Activated naive CD8-positive, alpha-beta T cell treated with anti-CD3 and anti-CD28 coated beads, Interleukin-2, amount 50 U/mL, for 24 hours (primary cell): Measurements from ENCODE around the gene CREBBP.
"Not testable (repeated sequence)": the region's sequence is repeated elsewhere in the genome, so short reads cannot be mapped to it uniquely, and the experiment has no call there.

Experiments
- ATAC-seq: fragments of 150-1000 bp; cut with Tn5 transposase; one replicate; pipeline ENCODE4 v1.10.0; 2021
- DNase-seq: peaks from one replicate; pipeline ENCODE4 v3.0.0; 2021
- H3K27ac Mint-ChIP-seq: one replicate; pipeline ENCODE4 v1.8.0; 2021; ENCODE audit warnings: mild to moderate bottlenecking, mixed read lengths
- H3K27me3 Mint-ChIP-seq: one replicate; pipeline ENCODE4 v1.8.0; 2021; ENCODE audit warnings: mixed read lengths
- H3K36me3 Mint-ChIP-seq: one replicate; pipeline ENCODE4 v1.8.0; 2021; ENCODE audit warnings: low read depth, mixed read lengths
- H3K4me1 Mint-ChIP-seq: one replicate; pipeline ENCODE4 v1.8.0; 2021; ENCODE audit warnings: mixed read lengths
- H3K4me3 Mint-ChIP-seq: one replicate; pipeline ENCODE4 v1.8.0; 2021; ENCODE audit warnings: mild to moderate bottlenecking, moderate library complexity, mixed read lengths
- H3K9me3 Mint-ChIP-seq: one replicate; pipeline ENCODE4 v1.8.0; 2021; ENCODE audit warnings: mixed read lengths

CREBBP gene

DNA sequence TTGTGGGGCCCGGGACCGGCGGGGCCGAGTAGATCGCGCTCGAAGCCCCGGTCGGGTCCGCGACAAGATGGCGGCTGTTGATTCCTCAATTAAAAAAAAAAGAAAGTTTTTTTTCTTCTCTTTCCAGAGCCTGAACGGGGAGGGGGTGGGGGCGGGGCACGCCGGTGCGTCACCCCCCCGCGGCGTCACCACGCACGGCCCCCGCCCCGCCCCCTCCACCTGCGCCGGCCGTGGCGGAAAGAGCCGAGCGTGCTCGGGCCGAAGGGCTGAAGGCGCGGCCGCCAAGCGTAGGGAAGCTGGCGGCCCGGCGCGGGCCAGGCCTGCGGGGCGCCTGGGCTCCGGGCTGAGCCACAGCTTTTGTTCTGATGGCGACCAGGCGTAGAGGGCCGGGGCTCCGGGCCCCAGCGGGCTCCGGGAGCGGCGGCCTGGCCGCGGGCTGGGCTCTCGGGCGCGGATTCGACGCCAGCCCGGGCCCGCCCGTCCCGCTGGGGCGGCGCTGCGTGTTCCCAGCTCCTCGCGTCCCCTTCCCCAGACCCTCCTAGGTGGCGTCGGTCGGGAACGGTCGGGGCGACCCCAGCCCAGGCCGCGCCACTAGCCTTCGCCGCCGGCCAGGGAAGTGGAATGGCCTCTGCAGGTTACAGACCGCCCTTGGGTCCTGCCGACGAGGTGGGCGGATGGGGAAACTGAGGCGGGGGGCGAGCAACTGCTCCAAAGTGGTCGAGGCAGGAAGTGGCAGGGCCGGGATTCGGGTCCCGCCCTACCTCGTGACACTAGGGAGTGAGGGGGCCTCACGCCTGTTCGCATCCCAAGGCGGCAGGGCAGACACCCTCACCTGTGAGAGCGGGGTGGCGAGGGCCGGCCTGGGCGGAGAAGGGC, at the start of gene CREBBP:
TSS of gene CREBBP (minus strand) at position 91 of the 876 bp plus-strand sequence. CDS start 797 bp downstream, outside the sequence.
- ATAC-seq (peak; percentile 87), DNase-seq (peak; percentile 84)
- Mint-ChIP-seq H3K36me3 (peaks cover 16% of the 10 kb centered on the region), H3K4me3 (peak within 1 kb of the TSS; percentile 92), H3K27ac (peak within 1 kb of the TSS; percentile 74), H3K4me1 (peaks cover 36% of the 10 kb centered on the region), H3K27me3 (peaks cover 1% of the 10 kb centered on the region), H3K9me3 (no peaks in the 10 kb centered on the region)

DNA sequence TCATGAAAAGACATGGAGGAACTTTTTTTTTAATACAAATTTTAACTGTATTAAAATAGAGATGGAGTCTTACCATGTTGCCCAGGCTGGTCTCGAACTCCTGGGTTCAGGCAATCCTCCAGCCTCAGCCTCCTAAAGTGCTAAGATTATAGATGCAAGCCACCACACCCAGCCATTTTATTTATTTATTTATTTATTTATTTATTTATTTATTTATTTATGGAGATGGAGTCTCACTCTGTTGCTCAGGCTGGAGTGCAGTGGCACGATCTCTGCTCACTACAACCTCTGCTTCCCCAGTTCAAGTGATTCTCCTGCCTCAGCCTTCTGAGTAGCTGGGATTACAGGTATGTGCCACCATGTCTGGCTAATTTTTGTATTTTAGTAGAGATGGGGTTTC, 46.6 kb upstream of the CREBBP start:
- not testable (repeated sequence) for DNase-seq, H3K4me3 Mint-ChIP-seq, ATAC-seq, H3K4me1 Mint-ChIP-seq, H3K27ac Mint-ChIP-seq, H3K36me3 Mint-ChIP-seq, H3K27me3 Mint-ChIP-seq, H3K9me3 Mint-ChIP-seq

DNA sequence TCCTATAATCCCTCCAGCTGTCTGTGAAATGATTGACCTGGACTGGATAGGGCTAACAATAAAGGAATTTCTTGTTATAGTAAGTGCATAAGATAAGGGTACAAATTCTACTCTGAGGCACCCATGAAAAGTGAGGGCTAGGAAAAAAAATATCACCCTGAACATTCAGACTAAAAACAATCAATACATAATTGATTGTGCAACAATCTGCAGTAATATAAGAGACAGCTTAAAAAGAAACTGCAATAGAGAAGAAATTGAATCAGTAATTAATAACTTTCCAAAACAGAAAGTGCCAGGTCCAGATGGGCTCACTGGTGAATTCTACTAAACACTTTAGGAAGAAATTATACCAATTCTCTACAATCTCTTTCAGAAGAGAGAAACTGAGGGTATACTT, 44.2 kb upstream of the CREBBP start:
- ATAC-seq (no peak), DNase-seq (no peak)
- Mint-ChIP-seq H3K9me3 (no peaks in the 10 kb centered on the region), H3K4me1 (no peaks in the 10 kb centered on the region), H3K36me3 (no peaks in the 10 kb centered on the region), H3K27me3 (peaks cover 14% of the 10 kb centered on the region), H3K4me3 (no peak overlapping the region), H3K27ac (no peak overlapping the region)

DNA sequence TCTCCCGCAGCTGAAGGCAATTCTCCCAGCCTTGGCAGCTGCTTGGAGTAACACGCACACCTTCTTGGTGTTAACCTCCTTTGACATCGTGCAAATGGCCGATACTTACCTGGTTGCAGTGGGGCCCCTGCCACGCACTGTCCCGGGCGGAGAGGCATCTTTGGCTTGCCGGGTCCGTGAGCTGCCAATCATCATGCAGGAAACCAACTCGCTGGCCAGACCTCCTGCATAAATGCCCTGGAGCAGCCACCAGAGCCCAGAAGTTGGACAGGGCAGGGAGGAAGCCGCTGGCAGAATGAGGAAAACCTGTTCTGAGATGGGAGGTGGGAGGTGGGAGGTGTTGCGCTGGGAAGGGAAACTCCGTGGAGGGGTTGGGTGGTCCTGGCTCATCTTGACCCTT, 41.7 kb upstream of the CREBBP start:
- no peak overlapping the region for H3K4me3 Mint-ChIP-seq
- no peaks in the 10 kb centered on the region for H3K4me1 Mint-ChIP-seq
- peaks cover 18% of the 10 kb centered on the region for H3K27me3 Mint-ChIP-seq
- no peak for ATAC-seq
- no peak overlapping the region for H3K27ac Mint-ChIP-seq
- H3K36me3 Mint-ChIP-seq: peaks cover 3% of the 10 kb centered on the region
- no peak for DNase-seq
- H3K9me3 Mint-ChIP-seq: peaks cover 10% of the 10 kb centered on the region

DNA sequence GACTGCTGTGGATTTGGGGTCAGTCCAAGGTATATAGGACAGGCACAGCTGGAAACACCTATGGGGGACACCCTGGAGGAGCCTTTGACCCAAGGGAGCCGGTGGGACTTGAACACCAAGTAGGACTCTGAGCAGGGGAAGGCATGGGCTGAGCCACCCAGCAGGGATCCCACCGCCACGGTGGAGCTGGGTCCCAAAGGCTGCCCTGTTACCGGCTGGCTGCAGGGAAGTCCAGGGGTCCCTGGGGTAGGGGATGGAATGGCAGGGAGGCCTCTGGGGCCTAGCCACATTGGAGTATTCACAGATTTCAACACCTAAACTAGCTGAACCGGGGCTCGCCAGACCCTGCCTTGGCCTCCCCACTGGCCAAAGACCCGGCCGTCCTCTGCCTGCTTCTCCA, 39.7 kb upstream of the CREBBP start:
- no peak for DNase-seq

DNA sequence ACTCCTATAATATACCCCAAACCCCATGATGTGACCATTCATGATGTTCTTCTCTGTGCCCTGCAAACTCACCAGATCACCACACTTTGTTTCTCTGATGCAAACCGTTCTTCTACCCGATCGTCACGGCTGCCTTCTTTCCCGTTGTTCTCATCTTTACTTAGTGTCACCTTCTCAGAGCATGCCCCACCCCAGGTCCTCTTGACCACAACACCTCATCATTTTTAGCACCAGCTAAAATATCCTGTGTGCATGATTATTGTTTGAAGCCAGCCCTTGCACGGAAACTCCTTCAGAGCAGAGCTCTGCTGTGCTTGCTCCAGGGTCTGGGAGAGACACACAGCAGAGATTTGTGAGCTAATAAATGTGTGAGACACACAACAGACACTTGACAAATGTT, 38.9 kb upstream of the CREBBP start:
- Mint-ChIP-seq H3K4me3 (no peak overlapping the region), H3K36me3 (peaks cover 3% of the 10 kb centered on the region), H3K27ac (no peak overlapping the region), H3K9me3 (peaks cover 10% of the 10 kb centered on the region), H3K27me3 (peaks cover 16% of the 10 kb centered on the region), H3K4me1 (no peaks in the 10 kb centered on the region)
- DNase-seq (no peak), ATAC-seq (no peak)

More for the DNA sequence above, 39.7 kb upstream of the CREBBP start:
- Mint-ChIP-seq H3K27me3 (peaks cover 18% of the 10 kb centered on the region), H3K9me3 (peaks cover 10% of the 10 kb centered on the region), H3K27ac (no peak overlapping the region), H3K36me3 (peaks cover 3% of the 10 kb centered on the region), H3K4me1 (no peaks in the 10 kb centered on the region), H3K4me3 (no peak overlapping the region)
- ATAC-seq: no peak

DNA sequence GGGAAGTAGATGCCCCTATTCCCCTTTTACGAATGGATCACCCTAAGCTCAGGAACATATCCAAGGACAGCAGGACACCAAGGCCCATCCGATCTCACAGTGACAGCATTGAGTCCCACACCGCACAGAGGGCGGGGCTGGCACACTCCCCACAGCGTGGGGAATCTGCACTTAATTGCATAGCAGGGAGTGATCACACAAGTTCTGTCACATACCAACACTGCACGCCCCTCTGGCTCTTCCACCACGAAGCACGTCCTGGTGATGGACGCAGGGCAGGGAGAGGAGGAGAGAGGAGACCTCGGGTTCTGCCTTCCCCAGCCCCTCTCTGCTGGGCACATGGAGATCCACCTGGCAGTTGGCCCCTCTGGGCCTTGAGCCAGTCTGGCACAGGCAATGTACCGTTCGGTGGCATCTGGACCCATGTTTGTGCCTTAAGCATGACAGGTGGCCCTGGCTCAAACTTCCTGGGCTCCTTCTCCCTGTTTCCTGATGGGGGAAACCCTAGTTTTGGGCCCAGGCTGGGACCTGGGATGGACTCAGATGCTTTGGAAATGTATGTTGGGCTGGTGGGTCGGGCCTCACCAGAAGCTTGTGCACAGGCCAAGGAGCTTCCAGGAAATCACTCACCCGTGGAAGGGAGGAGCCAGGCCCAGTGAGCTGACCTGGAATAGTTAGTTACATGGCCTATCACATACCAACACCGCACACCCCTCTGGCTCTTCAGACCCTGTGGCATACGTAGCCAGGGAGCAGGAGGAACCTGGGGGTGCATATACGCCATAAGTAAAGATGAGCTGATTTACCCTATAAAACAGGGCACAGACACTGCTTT, 35.1 kb upstream of the CREBBP start:
- Mint-ChIP-seq H3K4me1 (no peaks in the 10 kb centered on the region), H3K9me3 (peaks cover 10% of the 10 kb centered on the region), H3K4me3 (no peak overlapping the region), H3K27me3 (peaks cover 5% of the 10 kb centered on the region), H3K27ac (no peak overlapping the region), H3K36me3 (peaks cover 3% of the 10 kb centered on the region)
- DNase-seq (no peak), ATAC-seq (no peak)

DNA sequence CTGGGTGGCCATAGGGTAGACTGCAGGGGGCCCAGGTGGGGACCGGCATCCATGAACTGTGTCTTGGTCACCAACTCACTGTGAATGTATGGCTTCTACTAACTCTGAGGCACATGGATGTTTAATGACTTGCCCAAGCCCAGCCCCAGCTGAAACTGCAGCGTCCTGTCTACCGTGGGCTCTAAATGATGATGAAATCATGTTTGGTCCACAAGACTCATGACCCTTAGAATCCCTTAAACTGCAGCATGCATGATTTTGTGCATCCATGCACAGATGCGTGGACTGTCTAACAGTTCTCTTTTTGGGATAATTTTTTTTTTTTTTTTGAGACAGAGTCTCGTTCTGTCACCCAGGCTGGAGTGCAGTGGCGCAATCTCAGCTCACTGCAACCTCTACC, 32.4 kb upstream of the CREBBP start:
- Mint-ChIP-seq H3K36me3 (no peaks in the 10 kb centered on the region), H3K9me3 (no peaks in the 10 kb centered on the region), H3K27ac (no peak overlapping the region), H3K27me3 (no peaks in the 10 kb centered on the region), H3K4me3 (no peak overlapping the region), H3K4me1 (no peaks in the 10 kb centered on the region)
- DNase-seq: no peak
- no peak for ATAC-seq

DNA sequence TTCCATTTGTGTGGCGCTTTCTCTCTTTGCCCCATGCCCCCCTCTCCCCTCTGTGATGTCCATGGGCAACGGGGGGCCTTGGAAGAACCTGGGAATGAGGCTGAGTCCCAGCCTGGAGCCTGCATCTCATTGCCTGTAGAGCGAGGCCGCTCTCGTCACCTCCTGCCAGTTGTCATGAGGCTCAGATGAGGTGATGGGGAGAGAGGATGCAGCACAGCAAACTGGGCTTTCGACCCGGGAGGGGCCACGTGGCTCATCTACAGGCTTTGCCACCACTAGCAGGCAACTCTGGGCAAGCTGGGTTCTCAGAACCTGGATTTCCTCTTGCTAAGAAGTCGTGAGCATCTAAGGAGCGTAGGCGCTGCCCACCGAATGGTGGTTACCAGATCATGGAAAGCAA, 31.9 kb upstream of the CREBBP start:
- no peaks in the 10 kb centered on the region for H3K36me3 Mint-ChIP-seq
- H3K27me3 Mint-ChIP-seq: no peaks in the 10 kb centered on the region
- H3K4me1 Mint-ChIP-seq: no peaks in the 10 kb centered on the region
- H3K27ac Mint-ChIP-seq: no peak overlapping the region
- DNase-seq (no peak), ATAC-seq (no peak)
- H3K4me3 Mint-ChIP-seq: no peak overlapping the region
- no peaks in the 10 kb centered on the region for H3K9me3 Mint-ChIP-seq

DNA sequence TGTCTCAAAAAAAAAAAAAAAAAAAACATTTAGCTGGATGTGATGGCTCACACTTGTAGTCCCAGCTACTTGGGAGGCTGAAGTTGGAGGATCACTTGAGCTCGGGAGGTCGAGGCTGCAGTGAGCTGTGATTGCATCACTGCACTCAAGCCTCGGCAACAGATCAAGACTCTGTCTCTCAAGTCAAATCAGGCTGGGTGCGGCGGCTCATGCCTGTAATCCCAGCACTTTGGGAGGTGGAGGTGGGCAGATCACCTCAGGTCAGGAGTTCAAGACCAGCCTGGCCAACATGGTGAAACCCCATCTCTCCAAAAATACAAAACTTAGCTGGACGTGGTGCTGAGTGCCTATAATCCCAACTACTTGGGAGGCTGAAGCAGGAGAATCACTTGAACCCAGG, 31.2 kb upstream of the CREBBP start:
- not testable (repeated sequence) for H3K4me3 Mint-ChIP-seq, H3K27me3 Mint-ChIP-seq, H3K9me3 Mint-ChIP-seq, H3K36me3 Mint-ChIP-seq, ATAC-seq, H3K4me1 Mint-ChIP-seq, H3K27ac Mint-ChIP-seq, DNase-seq

DNA sequence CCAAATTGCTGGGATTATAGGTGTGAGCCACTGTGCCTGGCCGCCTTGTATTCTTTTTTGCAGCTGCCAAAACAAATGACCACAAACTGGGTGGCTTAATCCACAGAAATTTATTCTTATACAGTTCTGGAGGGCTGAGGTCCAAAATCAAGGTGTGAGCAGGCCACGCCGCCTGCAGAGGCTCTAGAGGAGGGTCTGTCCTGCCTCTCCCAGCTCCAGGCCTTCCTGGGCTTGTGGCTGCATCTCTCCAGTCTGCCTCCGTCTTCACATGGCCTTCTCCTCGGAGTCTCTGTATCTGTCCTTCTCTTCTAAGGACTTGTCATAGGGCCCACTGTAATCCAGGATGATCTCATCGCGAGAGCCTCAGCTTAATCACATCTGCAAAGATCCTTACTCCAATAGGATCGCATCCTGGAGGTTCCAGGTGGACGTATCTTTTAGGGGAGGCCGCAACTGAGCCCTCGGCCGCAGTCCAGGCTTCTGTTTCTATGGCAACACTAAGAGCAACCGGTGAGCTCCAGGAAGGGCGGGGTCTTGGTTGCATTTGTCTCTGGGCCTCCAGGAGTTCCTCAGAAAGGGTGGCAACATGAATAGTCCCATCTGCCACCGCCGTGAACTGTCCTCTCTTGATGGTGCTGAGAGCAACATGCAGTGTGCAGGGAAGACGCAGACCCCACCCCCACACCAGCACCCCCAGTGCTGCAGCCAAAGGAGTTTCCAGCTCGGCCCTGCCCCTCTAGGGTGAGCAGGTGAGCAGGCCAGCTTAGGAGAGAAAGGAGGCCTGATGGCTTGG, 29.5 kb upstream of the CREBBP start:
- Mint-ChIP-seq H3K27ac (no peak overlapping the region), H3K36me3 (no peaks in the 10 kb centered on the region), H3K27me3 (no peaks in the 10 kb centered on the region), H3K9me3 (no peaks in the 10 kb centered on the region), H3K4me3 (no peak overlapping the region), H3K4me1 (no peaks in the 10 kb centered on the region)
- DNase-seq (no peak), ATAC-seq (no peak)

DNA sequence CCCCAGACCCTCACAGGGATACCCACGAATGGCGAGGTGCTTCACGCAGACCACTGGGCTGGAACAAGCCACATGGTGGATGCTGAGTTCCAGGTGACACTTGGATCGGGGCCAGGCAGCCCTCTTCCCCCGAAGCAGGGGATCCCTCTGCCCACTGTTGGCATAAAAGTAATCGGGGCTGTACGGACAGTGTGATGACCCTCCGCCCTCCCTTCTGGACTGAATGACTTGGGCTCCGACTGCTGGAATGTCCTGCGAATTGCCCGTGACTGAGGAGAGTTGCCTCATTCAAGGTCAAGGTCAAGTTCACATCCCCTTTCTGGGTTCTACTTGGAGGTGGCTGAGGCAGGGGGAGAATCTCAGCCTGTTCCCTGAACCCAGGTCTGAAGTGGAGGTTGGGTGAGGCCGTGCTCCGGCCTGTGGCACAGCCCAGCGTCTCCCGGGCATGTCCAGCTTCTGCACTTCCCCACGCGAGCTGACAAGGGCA, 28.5 kb upstream of the CREBBP start:
- no peaks in the 10 kb centered on the region for H3K4me1 Mint-ChIP-seq
- H3K27ac Mint-ChIP-seq: no peak overlapping the region
- no peaks in the 10 kb centered on the region for H3K27me3 Mint-ChIP-seq
- no peaks in the 10 kb centered on the region for H3K9me3 Mint-ChIP-seq
- DNase-seq: no peak
- H3K36me3 Mint-ChIP-seq: no peaks in the 10 kb centered on the region
- H3K4me3 Mint-ChIP-seq: no peak overlapping the region
- ATAC-seq: no peak

DNA sequence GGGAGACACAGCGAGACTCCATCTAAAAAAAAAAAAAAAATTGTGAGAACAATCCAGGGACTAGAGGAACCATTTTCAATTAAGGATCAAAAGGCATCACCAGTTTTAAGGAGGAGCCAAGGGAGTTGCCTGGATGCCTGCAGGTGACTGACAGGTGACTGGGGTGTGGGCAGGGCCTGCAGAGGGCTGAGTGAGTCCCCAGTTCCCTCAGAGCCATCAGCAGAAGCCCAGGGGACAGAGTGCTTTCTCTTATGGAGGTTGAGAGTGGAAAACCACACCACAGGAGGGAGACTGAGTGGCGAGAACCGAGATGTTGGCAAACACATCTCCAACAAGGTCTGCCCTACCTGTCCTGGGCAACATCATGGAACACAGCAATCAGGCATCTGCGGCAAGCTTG, 27.1 kb upstream of the CREBBP start:
- no peaks in the 10 kb centered on the region for H3K9me3 Mint-ChIP-seq
- DNase-seq (no peak), ATAC-seq (no peak)
- no peaks in the 10 kb centered on the region for H3K36me3 Mint-ChIP-seq
- no peaks in the 10 kb centered on the region for H3K4me1 Mint-ChIP-seq
- no peak overlapping the region for H3K4me3 Mint-ChIP-seq
- H3K27ac Mint-ChIP-seq: no peak overlapping the region
- H3K27me3 Mint-ChIP-seq: no peaks in the 10 kb centered on the region

DNA sequence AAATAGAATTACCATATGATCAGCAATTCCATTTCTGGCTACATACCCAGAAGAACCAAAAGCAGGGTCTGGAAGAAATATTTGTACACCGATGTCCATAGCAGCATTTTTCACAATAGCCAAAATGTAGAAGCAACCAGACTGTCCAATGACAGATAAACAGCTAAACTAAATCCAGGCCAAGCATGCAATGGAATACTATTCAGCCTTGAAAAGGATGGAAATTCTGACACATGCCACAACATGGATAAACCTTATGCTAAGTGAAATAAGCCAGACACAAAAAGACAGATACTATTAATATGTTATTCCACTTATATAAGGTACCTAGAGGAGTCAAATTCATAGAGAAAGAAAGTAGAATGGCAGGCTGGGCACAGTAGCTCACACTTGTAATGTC, 25.9 kb upstream of the CREBBP start:
- H3K36me3 Mint-ChIP-seq: no peaks in the 10 kb centered on the region
- no peaks in the 10 kb centered on the region for H3K27me3 Mint-ChIP-seq
- ATAC-seq (no peak), DNase-seq (no peak)
- H3K9me3 Mint-ChIP-seq: no peaks in the 10 kb centered on the region
- no peak overlapping the region for H3K27ac Mint-ChIP-seq
- H3K4me3 Mint-ChIP-seq: no peak overlapping the region
- H3K4me1 Mint-ChIP-seq: no peaks in the 10 kb centered on the region
